ENCODE results near the gene RSAD1. TPM values are rescaled to one million over a fixed set of nuclear protein-coding genes. Genes with fewer than 3 reads are reported as not detected.

The RSAD1 gene
- total and polyA plus RNA-seq, 2 donors, result 18.7 to 36.4 TPM

DNA sequence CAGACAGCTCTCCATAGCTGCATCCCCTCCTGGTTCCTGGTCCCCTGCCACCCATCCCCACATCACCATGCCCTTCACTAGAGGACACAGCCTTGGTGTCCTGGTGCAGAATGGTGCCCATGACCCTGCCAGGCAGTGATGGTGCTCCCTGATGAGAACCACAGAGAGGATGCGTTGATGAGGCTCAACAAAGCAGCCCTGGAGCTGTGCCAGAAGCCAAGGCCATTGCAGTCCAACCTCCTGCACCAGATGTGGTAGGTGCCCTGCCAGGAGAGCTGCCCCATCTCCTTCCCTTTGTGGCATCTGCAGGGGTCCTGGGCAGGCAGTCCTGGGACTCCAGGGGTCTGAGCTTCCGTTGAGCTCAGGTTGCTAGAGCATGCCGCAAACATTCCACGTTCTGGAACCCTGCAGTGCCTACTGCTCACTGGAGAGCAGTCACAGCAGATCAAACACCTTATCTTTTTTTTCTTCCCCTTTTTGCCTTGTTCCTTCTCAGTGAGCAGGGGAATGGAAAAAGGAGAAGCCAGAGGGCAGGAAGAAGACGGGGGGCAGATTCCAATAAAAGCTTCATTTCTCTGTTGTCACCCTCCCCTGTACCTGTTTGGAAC is 48.6 kb downstream of the RSAD1 start:
- Histone ChIP-seq H3K27ac (ENCODE audit: low read depth in 1 of 2, low read length in 1 of 2) (no peak overlapping the region), H3K4me3 (ENCODE audit: low read length in 2 of 2) (no peak overlapping the region), H3K27me3 (ENCODE audit: control insufficient read depth in 2 of 2, insufficient read depth in 1 of 2, low read length in 1 of 2) (peaks cover 8 to 31% of the 10 kb centered on the region in 2 donors), H3K4me1 (ENCODE audit: control insufficient read depth in 2 of 2, insufficient read depth in 2 of 2, low read length in 2 of 2) (peaks cover 0 to 16% of the 10 kb centered on the region in 2 donors), H3K9me3 (ENCODE audit: control insufficient read depth in 2 of 2, insufficient read depth in 1 of 2, low read length in 1 of 2) (no peaks in the 10 kb centered on the region), H3K36me3 (ENCODE audit: control insufficient read depth in 2 of 2, insufficient read depth in 2 of 2, low read length in 1 of 2) (no peaks in the 10 kb centered on the region)
- 41% methylated on average over 5 of the region's 5 CpGs for whole genome bisulfite sequencing
- no peak for DNase-seq (ENCODE audit: low read depth in 6 of 9, low spot score in 9 of 9)

DNA sequence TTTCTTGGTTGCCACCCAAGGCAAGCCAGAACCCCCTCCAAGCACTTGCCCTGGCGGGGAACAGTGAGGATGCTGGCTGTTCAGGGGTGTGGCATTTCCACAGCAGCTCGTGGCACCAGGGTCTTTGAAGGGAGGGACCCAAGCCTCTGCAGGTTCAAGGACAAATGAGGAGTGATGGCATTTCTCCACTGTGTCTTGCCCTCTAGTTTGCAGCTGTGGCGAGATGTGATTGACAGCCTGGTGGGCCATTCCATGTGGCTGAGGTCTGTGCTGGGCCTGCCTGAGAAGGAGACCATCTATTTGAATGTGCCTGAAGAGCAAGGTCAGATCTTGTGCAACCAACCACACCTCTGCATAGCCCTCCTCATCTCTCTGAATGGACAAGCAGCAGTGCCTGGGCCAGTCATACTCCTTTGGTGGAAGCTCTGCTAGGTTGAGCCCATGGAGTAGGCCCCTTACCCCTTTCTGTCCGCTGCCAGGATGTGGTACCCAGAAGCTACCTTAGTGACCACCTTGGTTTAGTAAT is 49.4 kb downstream of the RSAD1 start:
- Histone ChIP-seq H3K4me1 (ENCODE audit: control insufficient read depth in 2 of 2, insufficient read depth in 2 of 2, low read length in 2 of 2) (peaks cover 0 to 13% of the 10 kb centered on the region in 2 donors), H3K36me3 (ENCODE audit: control insufficient read depth in 2 of 2, insufficient read depth in 2 of 2, low read length in 1 of 2) (no peaks in the 10 kb centered on the region), H3K27me3 (ENCODE audit: control insufficient read depth in 2 of 2, insufficient read depth in 1 of 2, low read length in 1 of 2) (peaks cover 16 to 39% of the 10 kb centered on the region in 2 donors), H3K27ac (ENCODE audit: low read depth in 1 of 2, low read length in 1 of 2) (no peak overlapping the region), H3K9me3 (ENCODE audit: control insufficient read depth in 2 of 2, insufficient read depth in 1 of 2, low read length in 1 of 2) (no peaks in the 10 kb centered on the region), H3K4me3 (ENCODE audit: low read length in 2 of 2) (no peak overlapping the region)
- 72% methylated on average over 4 of the region's 4 CpGs for WGBS
- DNase-seq (ENCODE audit: low read depth in 6 of 9, low spot score in 9 of 9), result no peak

GRCh38 chr17:50529849-50530248 is 51.2 kb downstream of the RSAD1 start:
- Histone ChIP-seq H3K4me3 (ENCODE audit: low read length in 2 of 2) (no peak overlapping the region), H3K27me3 (ENCODE audit: control insufficient read depth in 2 of 2, insufficient read depth in 1 of 2, low read length in 1 of 2) (peaks cover 30 to 57% of the 10 kb centered on the region in 2 donors), H3K27ac (ENCODE audit: low read depth in 1 of 2, low read length in 1 of 2) (no peak overlapping the region), H3K36me3 (ENCODE audit: control insufficient read depth in 2 of 2, insufficient read depth in 2 of 2, low read length in 1 of 2) (no peaks in the 10 kb centered on the region), H3K4me1 (ENCODE audit: control insufficient read depth in 2 of 2, insufficient read depth in 2 of 2, low read length in 2 of 2) (peaks cover 0 to 11% of the 10 kb centered on the region in 2 donors), H3K9me3 (ENCODE audit: control insufficient read depth in 2 of 2, insufficient read depth in 1 of 2, low read length in 1 of 2) (no peaks in the 10 kb centered on the region)
- no peak for DNase-seq (ENCODE audit: low read depth in 6 of 9, low spot score in 9 of 9)
- WGBS, result 98% methylated on average over 7 of the region's 7 CpGs

DNA sequence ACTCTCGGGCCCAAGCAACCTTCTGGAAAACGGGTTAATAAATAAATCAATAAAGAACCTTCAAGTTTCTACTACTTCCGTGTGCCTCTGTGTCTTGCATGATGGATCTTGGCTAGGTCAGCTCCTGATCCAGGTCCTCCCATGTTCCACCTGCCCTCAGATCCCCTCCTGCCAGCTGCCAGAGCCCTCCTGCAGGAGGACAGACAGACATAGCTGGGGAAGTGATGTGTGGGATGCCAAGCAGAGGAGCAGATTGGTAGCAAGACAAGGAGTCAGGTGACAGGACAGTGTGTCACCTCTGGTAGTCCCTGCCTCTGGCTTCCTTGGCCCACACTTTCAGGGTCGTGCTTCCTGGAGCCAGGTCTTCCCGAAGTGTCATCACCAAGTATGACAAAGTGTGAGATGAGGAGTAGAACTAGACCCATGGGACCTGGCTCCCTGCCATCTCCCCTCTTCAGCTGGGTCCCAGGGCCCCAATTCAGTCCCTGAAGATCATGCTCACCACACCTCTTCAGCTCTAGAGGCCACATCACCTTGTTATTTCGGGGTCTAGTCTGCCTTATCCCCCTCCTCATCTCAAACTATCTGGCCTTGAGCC is 52.9 kb downstream of the RSAD1 start:
- no peak overlapping the region for H3K4me3 ChIP-seq (ENCODE audit: low read length in 2 of 2)
- peaks cover 0 to 11% of the 10 kb centered on the region in 2 donors for H3K4me1 ChIP-seq (ENCODE audit: control insufficient read depth in 2 of 2, insufficient read depth in 2 of 2, low read length in 2 of 2)
- H3K27me3 ChIP-seq (ENCODE audit: control insufficient read depth in 2 of 2, insufficient read depth in 1 of 2, low read length in 1 of 2), result peaks cover 33 to 74% of the 10 kb centered on the region in 2 donors
- no peak for DNase-seq (ENCODE audit: low read depth in 6 of 9, low spot score in 9 of 9)
- WGBS, result 85% methylated on average over 6 of the region's 6 CpGs
- H3K36me3 ChIP-seq (ENCODE audit: control insufficient read depth in 2 of 2, insufficient read depth in 2 of 2, low read length in 1 of 2), result no peaks in the 10 kb centered on the region
- no peaks in the 10 kb centered on the region for H3K9me3 ChIP-seq (ENCODE audit: control insufficient read depth in 2 of 2, insufficient read depth in 1 of 2, low read length in 1 of 2)
- no peak overlapping the region for H3K27ac ChIP-seq (ENCODE audit: low read depth in 1 of 2, low read length in 1 of 2)

DNA sequence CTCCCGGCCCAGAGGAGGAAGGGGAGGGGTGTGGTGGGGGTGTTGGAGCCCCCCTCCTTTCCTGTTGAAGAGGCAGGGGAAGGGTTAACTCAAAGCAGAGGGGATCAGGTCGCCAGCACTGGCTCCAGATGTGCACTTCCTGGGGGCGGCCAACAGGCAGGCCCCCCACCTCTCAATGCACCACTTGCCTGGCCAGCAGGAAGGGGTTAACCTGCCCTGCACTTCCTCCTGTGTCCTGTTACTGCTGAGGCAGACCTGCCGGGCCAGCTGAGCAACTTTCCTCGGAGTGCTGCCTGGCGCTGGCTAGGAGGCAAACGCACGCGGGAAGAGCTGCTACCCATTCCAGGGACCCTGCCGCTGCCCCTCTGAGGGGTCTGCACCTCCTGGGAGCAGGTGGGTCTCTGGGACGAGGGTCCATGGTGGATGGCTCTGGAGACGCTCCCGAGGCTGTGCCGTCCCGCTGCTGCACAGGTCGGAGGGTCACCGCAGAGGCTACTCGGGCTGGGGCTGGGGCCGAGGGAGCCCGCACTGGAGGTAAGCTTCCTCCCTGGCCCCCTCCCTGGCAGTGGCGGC is 53.9 kb downstream of the RSAD1 start, which contains the start of gene EPN3:
Gene EPN3 (plus strand): TSS at position 284 of the 573 bp plus-strand sequence. CDS start 3,822 bp downstream, outside the sequence.
- Histone ChIP-seq H3K9me3 (ENCODE audit: control insufficient read depth in 2 of 2, insufficient read depth in 1 of 2, low read length in 1 of 2) (no peaks in the 10 kb centered on the region), H3K4me3 (ENCODE audit: low read length in 2 of 2) (peak within 1 kb of the TSS in 1 of 2 donors; percentile 26), H3K27ac (ENCODE audit: low read depth in 1 of 2, low read length in 1 of 2) (peak within 1 kb of the TSS in 1 of 2 donors; percentile 36), H3K27me3 (ENCODE audit: control insufficient read depth in 2 of 2, insufficient read depth in 1 of 2, low read length in 1 of 2) (peaks cover 33 to 74% of the 10 kb centered on the region in 2 donors), H3K36me3 (ENCODE audit: control insufficient read depth in 2 of 2, insufficient read depth in 2 of 2, low read length in 1 of 2) (no peaks in the 10 kb centered on the region), H3K4me1 (ENCODE audit: control insufficient read depth in 2 of 2, insufficient read depth in 2 of 2, low read length in 2 of 2) (peaks cover 0 to 8% of the 10 kb centered on the region in 2 donors)
- 2% methylated on average over 21 of the region's 21 CpGs for WGBS
- DNase-seq (ENCODE audit: low read depth in 6 of 9, low spot score in 9 of 9), result no peak

DNA sequence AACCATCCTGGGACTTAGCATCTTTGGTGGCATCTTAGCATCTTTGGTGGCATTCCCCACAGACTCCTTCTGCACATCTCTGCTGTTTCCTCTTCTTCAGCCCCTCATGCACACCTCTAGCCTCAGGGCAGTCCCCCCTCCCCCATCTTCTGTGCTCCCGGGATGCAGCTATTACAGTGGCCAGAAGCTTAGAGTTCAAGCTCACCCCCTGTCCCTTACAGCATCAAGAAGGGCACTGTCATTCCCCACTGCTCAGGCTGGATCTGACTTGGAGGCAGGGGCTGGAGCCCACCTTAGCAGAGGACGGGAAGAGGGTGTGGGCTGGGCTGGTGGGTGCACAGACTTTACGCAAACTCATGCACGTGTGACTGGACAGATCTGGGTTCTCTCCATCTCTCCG is 54.5 kb downstream of the RSAD1 start:
- Histone ChIP-seq H3K4me3 (ENCODE audit: low read length in 2 of 2) (peak overlapping the region in 1 of 2 donors; percentile 26), H3K27me3 (ENCODE audit: control insufficient read depth in 2 of 2, insufficient read depth in 1 of 2, low read length in 1 of 2) (peaks cover 33 to 75% of the 10 kb centered on the region in 2 donors), H3K27ac (ENCODE audit: low read depth in 1 of 2, low read length in 1 of 2) (peak overlapping the region in 1 of 2 donors; percentile 36), H3K9me3 (ENCODE audit: control insufficient read depth in 2 of 2, insufficient read depth in 1 of 2, low read length in 1 of 2) (no peaks in the 10 kb centered on the region), H3K4me1 (ENCODE audit: control insufficient read depth in 2 of 2, insufficient read depth in 2 of 2, low read length in 2 of 2) (peaks cover 0 to 8% of the 10 kb centered on the region in 2 donors), H3K36me3 (ENCODE audit: control insufficient read depth in 2 of 2, insufficient read depth in 2 of 2, low read length in 1 of 2) (no peaks in the 10 kb centered on the region)
- 26% methylated on average over 5 of the region's 5 CpGs for WGBS
- DNase-seq (ENCODE audit: low read depth in 6 of 9, low spot score in 9 of 9), result no peak

GRCh38 chr17:50533720-50534148 is 55.1 kb downstream of the RSAD1 start:
- H3K27me3 ChIP-seq (ENCODE audit: control insufficient read depth in 2 of 2, insufficient read depth in 1 of 2, low read length in 1 of 2), result peaks cover 33 to 76% of the 10 kb centered on the region in 2 donors
- H3K36me3 ChIP-seq (ENCODE audit: control insufficient read depth in 2 of 2, insufficient read depth in 2 of 2, low read length in 1 of 2), result no peaks in the 10 kb centered on the region
- H3K4me3 ChIP-seq (ENCODE audit: low read length in 2 of 2), result peak overlapping the region in 1 of 2 donors; percentile 26
- 4% methylated on average over 17 of the region's 17 CpGs for WGBS
- H3K9me3 ChIP-seq (ENCODE audit: control insufficient read depth in 2 of 2, insufficient read depth in 1 of 2, low read length in 1 of 2), result no peaks in the 10 kb centered on the region
- H3K27ac ChIP-seq (ENCODE audit: low read depth in 1 of 2, low read length in 1 of 2), result peak overlapping the region in 1 of 2 donors; percentile 36
- peaks cover 0 to 8% of the 10 kb centered on the region in 2 donors for H3K4me1 ChIP-seq (ENCODE audit: control insufficient read depth in 2 of 2, insufficient read depth in 2 of 2, low read length in 2 of 2)
- no peak for DNase-seq (ENCODE audit: low read depth in 6 of 9, low spot score in 9 of 9)

- peak overlapping the region in 1 of 2 donors; percentile 26 for H3K4me3 ChIP-seq (ENCODE audit: low read length in 2 of 2)
- H3K27me3 ChIP-seq (ENCODE audit: control insufficient read depth in 2 of 2, insufficient read depth in 1 of 2, low read length in 1 of 2), result peaks cover 33 to 74% of the 10 kb centered on the region in 2 donors
- H3K27ac ChIP-seq (ENCODE audit: low read depth in 1 of 2, low read length in 1 of 2), result peak overlapping the region; percentile 25 to 43
- H3K9me3 ChIP-seq (ENCODE audit: control insufficient read depth in 2 of 2, insufficient read depth in 1 of 2, low read length in 1 of 2), result no peaks in the 10 kb centered on the region
- no peak for DNase-seq (ENCODE audit: low read depth in 6 of 9, low spot score in 9 of 9)
- no peaks in the 10 kb centered on the region for H3K36me3 ChIP-seq (ENCODE audit: control insufficient read depth in 2 of 2, insufficient read depth in 2 of 2, low read length in 1 of 2)
- 62% methylated on average over 24 of the region's 24 CpGs for WGBS
- peaks cover 0 to 8% of the 10 kb centered on the region in 2 donors for H3K4me1 ChIP-seq (ENCODE audit: control insufficient read depth in 2 of 2, insufficient read depth in 2 of 2, low read length in 2 of 2)
Observed at GRCh38 chr17:50534222-50534978, 55.7 kb downstream of the RSAD1 start.

Measured in thymus (tissue), 11 donors.